Measurements from ENCODE around the gene PRSS1.

DNA sequence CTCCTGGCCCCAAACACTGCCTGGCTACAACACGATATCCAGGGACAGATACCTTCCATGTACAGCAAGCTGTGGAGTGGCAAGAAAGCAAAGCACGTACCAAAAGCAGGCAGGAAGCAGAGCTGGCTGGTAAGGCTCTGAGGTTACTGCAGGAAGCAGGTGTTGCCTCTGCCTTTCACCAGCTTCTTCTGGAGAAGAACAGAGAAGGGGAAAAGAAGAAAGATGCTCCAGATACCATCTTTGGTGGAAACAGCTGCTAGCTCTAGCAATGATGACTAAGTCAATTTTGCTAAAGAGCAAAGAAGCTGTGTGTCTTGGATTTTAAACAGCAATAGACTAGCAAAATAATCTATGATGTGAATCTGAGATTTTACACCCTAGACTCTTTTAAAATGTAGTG is 34.9 kb upstream of the PRSS1 start:
- TF ChIP-seq, protein P1, sequence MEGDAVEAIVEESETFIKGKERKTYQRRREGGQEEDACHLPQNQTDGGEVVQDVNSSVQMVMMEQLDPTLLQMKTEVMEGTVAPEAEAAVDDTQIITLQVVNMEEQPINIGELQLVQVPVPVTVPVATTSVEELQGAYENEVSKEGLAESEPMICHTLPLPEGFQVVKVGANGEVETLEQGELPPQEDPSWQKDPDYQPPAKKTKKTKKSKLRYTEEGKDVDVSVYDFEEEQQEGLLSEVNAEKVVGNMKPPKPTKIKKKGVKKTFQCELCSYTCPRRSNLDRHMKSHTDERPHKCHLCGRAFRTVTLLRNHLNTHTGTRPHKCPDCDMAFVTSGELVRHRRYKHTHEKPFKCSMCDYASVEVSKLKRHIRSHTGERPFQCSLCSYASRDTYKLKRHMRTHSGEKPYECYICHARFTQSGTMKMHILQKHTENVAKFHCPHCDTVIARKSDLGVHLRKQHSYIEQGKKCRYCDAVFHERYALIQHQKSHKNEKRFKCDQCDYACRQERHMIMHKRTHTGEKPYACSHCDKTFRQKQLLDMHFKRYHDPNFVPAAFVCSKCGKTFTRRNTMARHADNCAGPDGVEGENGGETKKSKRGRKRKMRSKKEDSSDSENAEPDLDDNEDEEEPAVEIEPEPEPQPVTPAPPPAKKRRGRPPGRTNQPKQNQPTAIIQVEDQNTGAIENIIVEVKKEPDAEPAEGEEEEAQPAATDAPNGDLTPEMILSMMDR (conservative IDR thresholded peaks at IDR 0.05; ENCODE audit: low read depth, low read length) = no peak
- TF ChIP-seq EZH2 (IDR thresholded peaks at IDR 0.05; ENCODE audit: borderline replicate concordance, low read depth, low read length, poor library complexity, severe bottlenecking) = no peak

Data from A673 (cell line).